HEK293 (cell line): ENCODE data around the gene ELAPOR2.

Experiments
- CTCF ChIA-PET: fragments of 350-600 bp; formaldehyde crosslinking; extraction: SDS; loops from one replicate; lab custom pipeline; 2021; ENCODE audit warnings: antibody characterized with exemption; lab: Yijun Ruan, JAX
- POLR2A ChIA-PET: fragments of 300-600 bp; formaldehyde crosslinking; extraction: SDS; loops from one replicate; lab custom pipeline; 2020; ENCODE audit warnings: antibody characterized with exemption, inconsistent platforms; lab: Yijun Ruan, JAX
- H3K27ac ChIP-seq: fragments of 200-500 bp; sonication (Bioruptor generic); 2 replicates; pipeline ENCODE4 v1.5.1; 2014; ENCODE audit warnings: low read depth, low read length, control low read depth, inconsistent platforms; ENCODE audit errors: extremely low read depth
- H3K36me3 ChIP-seq, 2 experiments: fragments of 200-500 bp in 1 of 2; sonication (Bioruptor generic) in 1 of 2; 1 replicate in 1 of 2; 2 replicates in 1 of 2; pipeline ENCODE4 v1.5.1; 2014 to 2017; ENCODE audit warnings: inconsistent platforms in 2 of 2, low read length in 2 of 2; ENCODE audit not compliant: control insufficient read depth in 2 of 2, insufficient read depth in 1 of 2
- H3K4me1 ChIP-seq: fragments of 200-500 bp; sonication (Bioruptor generic); 2 replicates; pipeline ENCODE4 v1.5.1; 2014; ENCODE audit warnings: mild to moderate bottlenecking, low read length, inconsistent platforms; ENCODE audit not compliant: control insufficient read depth, insufficient read depth
- H3K4me3 ChIP-seq: 2 replicates; pipeline ENCODE4 v1.5.1; 2011; ENCODE audit warnings: low read depth, mild to moderate bottlenecking, control low read depth, low read length, moderate library complexity
- H3K9me3 ChIP-seq: fragments of 200-500 bp; sonication (Bioruptor generic); 2 replicates; pipeline ENCODE4 v1.5.1; 2014; ENCODE audit warnings: low read depth, low read length, inconsistent platforms; ENCODE audit not compliant: control insufficient read depth, insufficient read depth
- GLI2 ChIP-seq: fragments of 450-650 bp; formaldehyde crosslinking; IDR thresholded peaks from 2 replicates; pipeline ENCODE4; 2017; ENCODE audit warnings: missing biosample characterization, missing genetic modification characterization, low read depth, borderline replicate concordance
- INSM2 ChIP-seq: fragments of 450-650 bp; formaldehyde crosslinking; IDR thresholded peaks from 2 replicates; pipeline ENCODE4 v1.5.1; 2016; ENCODE audit warnings: missing biosample characterization, missing genetic modification characterization
- MZF1 ChIP-seq: fragments of 450-650 bp; formaldehyde crosslinking; IDR thresholded peaks from 2 replicates; pipeline ENCODE4 v1.5.1; 2017; ENCODE audit warnings: missing biosample characterization, missing genetic modification characterization, borderline replicate concordance
- SCRT1 ChIP-seq: fragments of 450-650 bp; formaldehyde crosslinking; IDR thresholded peaks from 2 replicates; pipeline ENCODE4 v1.5.1; 2016; ENCODE audit warnings: missing biosample characterization, missing genetic modification characterization, borderline replicate concordance
- SCRT2 ChIP-seq: fragments of 450-650 bp; formaldehyde crosslinking; IDR thresholded peaks from 2 replicates; pipeline ENCODE4 v1.5.1; 2016; ENCODE audit warnings: missing biosample characterization, missing genetic modification characterization
- TCF7L2 ChIP-seq: IDR thresholded peaks from 2 replicates; pipeline ENCODE4 v1.6.1; 2011; ENCODE audit warnings: low read depth, mild to moderate bottlenecking, inconsistent platforms, low read length, moderate library complexity, borderline replicate concordance
- ZEB2 ChIP-seq: fragments of 450-650 bp; formaldehyde crosslinking; IDR thresholded peaks from 2 replicates; pipeline ENCODE4 v1.5.1; 2016; ENCODE audit warnings: missing biosample characterization, missing genetic modification characterization
- ZIC2 ChIP-seq: fragments of 450-650 bp; formaldehyde crosslinking; IDR thresholded peaks from 2 replicates; pipeline ENCODE4 v1.5.1; 2016; ENCODE audit warnings: missing biosample characterization, missing genetic modification characterization
- ZNF16 ChIP-seq: fragments of 450-650 bp; formaldehyde crosslinking; IDR thresholded peaks from 2 replicates; pipeline ENCODE4 v1.5.1; 2016; ENCODE audit warnings: low read depth, missing biosample characterization, missing genetic modification characterization
- ZNF214 ChIP-seq: fragments of 450-650 bp; formaldehyde crosslinking; IDR thresholded peaks from 2 replicates; pipeline ENCODE4 v1.5.1; 2017; ENCODE audit warnings: missing biosample characterization, mild to moderate bottlenecking, missing genetic modification characterization, borderline replicate concordance
- ZNF23 ChIP-seq: fragments of 450-650 bp; formaldehyde crosslinking; IDR thresholded peaks from 2 replicates; pipeline ENCODE4 v1.5.1; 2016; ENCODE audit warnings: missing biosample characterization, missing genetic modification characterization, borderline replicate concordance
- ZNF292 ChIP-seq: fragments of 450-650 bp; formaldehyde crosslinking; IDR thresholded peaks from 2 replicates; pipeline ENCODE4 v1.5.1; 2016; ENCODE audit warnings: low read depth, missing biosample characterization, missing genetic modification characterization, borderline replicate concordance
- ZNF350 ChIP-seq: fragments of 450-650 bp; formaldehyde crosslinking; IDR thresholded peaks from 2 replicates; pipeline ENCODE4 v1.5.0; 2017; ENCODE audit warnings: missing biosample characterization, mild to moderate bottlenecking, missing genetic modification characterization
- ZNF394 ChIP-seq: fragments of 450-650 bp; formaldehyde crosslinking; IDR thresholded peaks from 2 replicates; pipeline ENCODE4 v1.5.1; 2016; ENCODE audit warnings: missing biosample characterization, missing genetic modification characterization, mild to moderate bottlenecking, moderate library complexity, borderline replicate concordance
- ZNF433 ChIP-seq: fragments of 450-650 bp; formaldehyde crosslinking; IDR thresholded peaks from 2 replicates; pipeline ENCODE4 v1.5.1; 2016; ENCODE audit warnings: missing biosample characterization, missing genetic modification characterization, low read depth
- ZNF530 ChIP-seq: fragments of 450-650 bp; formaldehyde crosslinking; IDR thresholded peaks from 2 replicates; pipeline ENCODE4 v1.5.1; 2016; ENCODE audit warnings: low read depth, missing biosample characterization, missing genetic modification characterization
- TF ChIP-seq, protein P1 (sequence below): fragments of 450-650 bp; formaldehyde crosslinking; IDR thresholded peaks from 2 replicates; pipeline ENCODE4 v1.5.1; 2017; ENCODE audit warnings: missing biosample characterization, missing genetic modification characterization
- TF ChIP-seq, protein P2 (sequence below): fragments of 450-650 bp; formaldehyde crosslinking; IDR thresholded peaks from 2 replicates; pipeline ENCODE4 v1.5.1; 2016; ENCODE audit warnings: missing biosample characterization, missing genetic modification characterization, low read depth

The ELAPOR2 gene

DNA sequence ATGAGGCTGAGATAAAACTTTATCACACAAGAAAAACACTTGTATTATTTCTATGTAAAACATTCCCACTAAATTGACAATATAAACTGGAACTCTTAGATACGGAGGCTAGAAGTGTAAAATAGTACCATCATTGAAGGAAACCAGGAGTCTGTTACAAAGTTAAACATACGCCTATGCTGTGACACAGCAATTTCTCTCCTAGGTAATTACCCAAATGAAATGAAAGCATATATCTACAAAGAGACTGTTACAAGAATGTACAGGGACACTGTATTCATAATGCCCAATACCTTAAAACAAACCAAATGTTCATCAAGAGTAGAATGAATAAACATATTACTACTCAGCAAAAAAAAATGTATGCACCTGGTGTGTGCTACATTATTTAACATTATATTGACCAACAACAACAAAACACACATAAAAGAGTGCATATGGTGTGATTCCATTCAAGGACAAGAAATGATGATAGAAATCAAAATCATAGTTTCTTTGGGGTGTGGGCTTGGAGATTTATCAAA, 33.2 kb upstream of the ELAPOR2 start:
- no peak overlapping the region for H3K27ac ChIP-seq
- POLR2A ChIA-PET: no interaction called here
- H3K4me3 ChIP-seq: no peak overlapping the region
- no peaks in the 10 kb centered on the region for H3K36me3 ChIP-seq
- H3K4me1 ChIP-seq: no peaks in the 10 kb centered on the region
- CTCF ChIA-PET: no interaction called here
- TF ChIP-seq ZIC2 (no peak), ZNF350 (tag by site-specific recombination) (no peak), TCF7L2 (no peak), ZNF433 (tag by site-specific recombination) (no peak), SCRT2 (tag by site-specific recombination) (no peak), INSM2 (tag by site-specific recombination) (no peak), ZNF214 (no peak), ZEB2 (tag by site-specific recombination) (no peak), ZNF23 (tag by site-specific recombination) (no peak), GLI2 (tag by site-specific recombination) (no peak), MZF1 (tag by site-specific recombination) (no peak), ZNF394 (tag by site-specific recombination) (no peak), ZNF292 (no peak), ZNF16 (tag by site-specific recombination) (no peak), SCRT1 (tag by site-specific recombination) (no peak)
- TF ChIP-seq, protein P1, sequence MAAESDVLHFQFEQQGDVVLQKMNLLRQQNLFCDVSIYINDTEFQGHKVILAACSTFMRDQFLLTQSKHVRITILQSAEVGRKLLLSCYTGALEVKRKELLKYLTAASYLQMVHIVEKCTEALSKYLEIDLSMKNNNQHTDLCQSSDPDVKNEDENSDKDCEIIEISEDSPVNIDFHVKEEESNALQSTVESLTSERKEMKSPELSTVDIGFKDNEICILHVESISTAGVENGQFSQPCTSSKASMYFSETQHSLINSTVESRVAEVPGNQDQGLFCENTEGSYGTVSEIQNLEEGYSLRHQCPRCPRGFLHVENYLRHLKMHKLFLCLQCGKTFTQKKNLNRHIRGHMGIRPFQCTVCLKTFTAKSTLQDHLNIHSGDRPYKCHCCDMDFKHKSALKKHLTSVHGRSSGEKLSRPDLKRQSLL (tag by site-specific recombination): no peak
- no peaks in the 10 kb centered on the region for H3K9me3 ChIP-seq

- POLR2A ChIA-PET: interaction anchor here (0.6 kb wide), 1 partner anchor 51 kb away, joined by 3 read pairs; no protein-coding TSS in a partner anchor
- Histone ChIP-seq H3K9me3 (no peaks in the 10 kb centered on the region), H3K27ac (no peak overlapping the region), H3K4me1 (no peaks in the 10 kb centered on the region), H3K36me3 (no peaks in the 10 kb centered on the region), H3K4me3 (no peak overlapping the region)
- TF ChIP-seq, protein P2, sequence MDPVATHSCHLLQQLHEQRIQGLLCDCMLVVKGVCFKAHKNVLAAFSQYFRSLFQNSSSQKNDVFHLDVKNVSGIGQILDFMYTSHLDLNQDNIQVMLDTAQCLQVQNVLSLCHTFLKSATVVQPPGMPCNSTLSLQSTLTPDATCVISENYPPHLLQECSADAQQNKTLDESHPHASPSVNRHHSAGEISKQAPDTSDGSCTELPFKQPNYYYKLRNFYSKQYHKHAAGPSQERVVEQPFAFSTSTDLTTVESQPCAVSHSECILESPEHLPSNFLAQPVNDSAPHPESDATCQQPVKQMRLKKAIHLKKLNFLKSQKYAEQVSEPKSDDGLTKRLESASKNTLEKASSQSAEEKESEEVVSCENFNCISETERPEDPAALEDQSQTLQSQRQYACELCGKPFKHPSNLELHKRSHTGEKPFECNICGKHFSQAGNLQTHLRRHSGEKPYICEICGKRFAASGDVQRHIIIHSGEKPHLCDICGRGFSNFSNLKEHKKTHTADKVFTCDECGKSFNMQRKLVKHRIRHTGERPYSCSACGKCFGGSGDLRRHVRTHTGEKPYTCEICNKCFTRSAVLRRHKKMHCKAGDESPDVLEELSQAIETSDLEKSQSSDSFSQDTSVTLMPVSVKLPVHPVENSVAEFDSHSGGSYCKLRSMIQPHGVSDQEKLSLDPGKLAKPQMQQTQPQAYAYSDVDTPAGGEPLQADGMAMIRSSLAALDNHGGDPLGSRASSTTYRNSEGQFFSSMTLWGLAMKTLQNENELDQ (tag by site-specific recombination): no peak
- no peak for TF ChIP-seq ZNF530 (tag by site-specific recombination)
- CTCF ChIA-PET: interaction anchor here (0.6 kb wide), 1 partner anchor 101 kb away, joined by 4 read pairs; no protein-coding TSS in a partner anchor
Measured at GRCh38 chr7:87091487-87092066, 32.1 kb upstream of the ELAPOR2 start.
